BLaER1 treated with 17β-estradiol and CSF1 and Interleukin-3, amounts not matched to agents 10 nM and 100 nM (cell line): ENCODE results near the gene ULK4.

Experiments
- H3K27ac ChIP-seq, 11 experiments: shearing (Covaris generic); formaldehyde crosslinking; 2 replicates each; pipeline ENCODE4 v1.8.1; 2022
- H3K27me3 ChIP-seq, 11 experiments: shearing (Covaris generic); formaldehyde crosslinking; 2 replicates each; pipeline ENCODE4 v1.8.1; 2022
- H3K36me3 ChIP-seq, 11 experiments: shearing (Covaris generic); formaldehyde crosslinking; 2 replicates each; pipeline ENCODE4 v1.8.1; 2022
- H3K4me1 ChIP-seq, 10 experiments: shearing (Covaris generic); formaldehyde crosslinking; 2 replicates each; pipeline ENCODE4 v1.8.1; 2022
- H3K4me2 ChIP-seq, 11 experiments: shearing (Covaris generic); formaldehyde crosslinking; 2 replicates each; pipeline ENCODE4 v1.8.1; 2022
- H3K4me3 ChIP-seq, 10 experiments: shearing (Covaris generic); formaldehyde crosslinking; 2 replicates each; pipeline ENCODE4 v1.8.1; 2022
- H3K9ac ChIP-seq, 11 experiments: shearing (Covaris generic); formaldehyde crosslinking; 2 replicates each; pipeline ENCODE4 v1.8.1; 2022
- H3K9me3 ChIP-seq, 11 experiments: shearing (Covaris generic); formaldehyde crosslinking; replicated peaks in 1 of 11; 2 replicates each; pipeline ENCODE4 v1.8.1; 2022
- H4K20me1 ChIP-seq, 11 experiments: shearing (Covaris generic); formaldehyde crosslinking; 2 replicates each; pipeline ENCODE4 v1.8.1; 2022
- Cebpa-rat ChIP-seq, 11 experiments: shearing (Covaris generic); IDR thresholded peaks; 2 replicates each; pipeline ENCODE4 v1.8.1; 2022

The ULK4 gene

GRCh38 chr3:41485484-41485883 is 476.4 kb downstream of the ULK4 start:
- no peak for TF ChIP-seq Cebpa-rat (IDR thresholded peaks at IDR 0.05)
- Histone ChIP-seq H3K36me3 (no peaks in the 10 kb centered on the region), H3K27me3 (no peaks in the 10 kb centered on the region), H3K4me3 (no peak overlapping the region), H3K4me1 (no peaks in the 10 kb centered on the region), H3K9me3 (peaks cover 0 to 6% (median 0%) of the 10 kb centered on the region in 11 experiments; a peak in 2 of 22 replicates), H3K4me2 (no peak overlapping the region), H3K27ac (no peak overlapping the region), H3K9ac (no peak overlapping the region), H4K20me1 (no peaks in the 10 kb centered on the region)

GRCh38 chr3:41482134-41482533 is 479.8 kb downstream of the ULK4 start:
- no peak overlapping the region for H3K4me3 ChIP-seq
- no peak for TF ChIP-seq Cebpa-rat (IDR thresholded peaks at IDR 0.05)

GRCh38 chr3:41478278-41478677 is 483.6 kb downstream of the ULK4 start:
- Histone ChIP-seq H4K20me1 (no peaks in the 10 kb centered on the region), H3K9me3 (peaks cover 9 to 24% (median 11%) of the 10 kb centered on the region in 11 experiments), H3K4me1 (no peaks in the 10 kb centered on the region), H3K4me3 (no peak overlapping the region), H3K9ac (no peak overlapping the region), H3K36me3 (no peaks in the 10 kb centered on the region; a peak in 1 of 22 replicates), H3K27me3 (no peaks in the 10 kb centered on the region), H3K27ac (no peak overlapping the region), H3K4me2 (no peak overlapping the region)
- no peak for TF ChIP-seq Cebpa-rat (IDR thresholded peaks at IDR 0.05)

More at GRCh38 chr3:41482134-41482533, 479.8 kb downstream of the ULK4 start:
- H3K9ac ChIP-seq, result no peak overlapping the region
- no peaks in the 10 kb centered on the region for H3K27me3 ChIP-seq
- no peak overlapping the region for H3K27ac ChIP-seq
- peaks cover 0 to 13% (median 0%) of the 10 kb centered on the region in 11 experiments; a peak in 2 of 22 replicates for H3K9me3 ChIP-seq
- no peaks in the 10 kb centered on the region for H4K20me1 ChIP-seq
- no peaks in the 10 kb centered on the region for H3K4me1 ChIP-seq
- no peak overlapping the region for H3K4me2 ChIP-seq
- no peaks in the 10 kb centered on the region for H3K36me3 ChIP-seq

- H3K4me3 ChIP-seq, result no peak overlapping the region
- H3K4me2 ChIP-seq, result no peak overlapping the region
- TF ChIP-seq Cebpa-rat (IDR thresholded peaks at IDR 0.05), result no peak
- H3K36me3 ChIP-seq, result peaks cover 0 to 5% (median 0%) of the 10 kb centered on the region in 11 experiments; a peak in 3 of 22 replicates
- peaks cover 17 to 32% (median 19%) of the 10 kb centered on the region in 11 experiments for H3K9me3 ChIP-seq
- no peaks in the 10 kb centered on the region for H4K20me1 ChIP-seq
- no peaks in the 10 kb centered on the region for H3K4me1 ChIP-seq
- no peaks in the 10 kb centered on the region for H3K27me3 ChIP-seq
- H3K27ac ChIP-seq, result no peak overlapping the region
- H3K9ac ChIP-seq, result no peak overlapping the region
Measured at GRCh38 chr3:41477399-41478014, 484.4 kb downstream of the ULK4 start.

- peaks cover 0 to 19% (median 11%) of the 10 kb centered on the region in 10 experiments; a peak in 15 of 20 replicates for H3K4me1 ChIP-seq
- peaks cover 45 to 57% (median 53%) of the 10 kb centered on the region in 11 experiments for H3K9me3 ChIP-seq
- no peak overlapping the region for H3K4me3 ChIP-seq
- no peak for TF ChIP-seq Cebpa-rat (IDR thresholded peaks at IDR 0.05)
- peaks cover 0 to 9% (median 0%) of the 10 kb centered on the region in 11 experiments; a peak in 3 of 22 replicates for H3K36me3 ChIP-seq
- no peaks in the 10 kb centered on the region for H4K20me1 ChIP-seq
- no peaks in the 10 kb centered on the region for H3K27me3 ChIP-seq
- no peak overlapping the region for H3K9ac ChIP-seq
- H3K4me2 ChIP-seq, result no peak overlapping the region
- H3K27ac ChIP-seq, result no peak overlapping the region
Measured at GRCh38 chr3:41469083-41469482, 492.8 kb downstream of the ULK4 start.

GRCh38 chr3:41467481-41467880 is 494.4 kb downstream of the ULK4 start:
- Histone ChIP-seq H3K27ac (no peak overlapping the region), H3K4me1 (peaks cover 0 to 31% (median 17%) of the 10 kb centered on the region in 10 experiments; a peak in 15 of 20 replicates), H3K9ac (no peak overlapping the region), H3K4me2 (no peak overlapping the region), H4K20me1 (no peaks in the 10 kb centered on the region), H3K36me3 (peaks cover 0 to 4% (median 0%) of the 10 kb centered on the region in 11 experiments; a peak in 2 of 22 replicates), H3K4me3 (no peak overlapping the region), H3K27me3 (no peaks in the 10 kb centered on the region), H3K9me3 (peaks cover 29 to 41% (median 37%) of the 10 kb centered on the region in 11 experiments)
- no peak for TF ChIP-seq Cebpa-rat (IDR thresholded peaks at IDR 0.05)

- no peaks in the 10 kb centered on the region for H3K36me3 ChIP-seq
- no peaks in the 10 kb centered on the region for H3K27me3 ChIP-seq
- peak overlapping the region in 1 of 10 experiments; percentile 12; a peak in 1 of 20 replicates for H3K4me3 ChIP-seq
- peak overlapping the region in 8 of 11 experiments; percentile 30 to 80 (median 66); a peak in 17 of 22 replicates for H3K4me2 ChIP-seq
- H3K9ac ChIP-seq, result peak overlapping the region in 1 of 11 experiments; percentile 15; a peak in 1 of 22 replicates
- peaks cover 0 to 31% (median 17%) of the 10 kb centered on the region in 10 experiments; a peak in 15 of 20 replicates for H3K4me1 ChIP-seq
- H4K20me1 ChIP-seq, result no peaks in the 10 kb centered on the region
- H3K27ac ChIP-seq, result no peak overlapping the region
- peaks cover 8 to 17% (median 14%) of the 10 kb centered on the region in 11 experiments for H3K9me3 ChIP-seq
- no peak for TF ChIP-seq Cebpa-rat (IDR thresholded peaks at IDR 0.05)
Measured at GRCh38 chr3:41464858-41465257, 497.0 kb downstream of the ULK4 start.

GRCh38 chr3:41464401-41464800 is 497.5 kb downstream of the ULK4 start:
- H4K20me1 ChIP-seq, result no peaks in the 10 kb centered on the region
- no peaks in the 10 kb centered on the region for H3K36me3 ChIP-seq
- peak overlapping the region in 8 of 11 experiments; percentile 30 to 80 (median 66); a peak in 17 of 22 replicates for H3K4me2 ChIP-seq
- no peak overlapping the region for H3K27ac ChIP-seq
- peak overlapping the region in 1 of 10 experiments; percentile 12; a peak in 1 of 20 replicates for H3K4me3 ChIP-seq
- peaks cover 0 to 31% (median 17%) of the 10 kb centered on the region in 10 experiments; a peak in 15 of 20 replicates for H3K4me1 ChIP-seq
- TF ChIP-seq Cebpa-rat (IDR thresholded peaks at IDR 0.05), result no peak
- peaks cover 4 to 13% (median 10%) of the 10 kb centered on the region in 11 experiments; a peak in 21 of 22 replicates for H3K9me3 ChIP-seq
- H3K9ac ChIP-seq, result peak overlapping the region in 1 of 11 experiments; percentile 15; a peak in 1 of 22 replicates
- H3K27me3 ChIP-seq, result no peaks in the 10 kb centered on the region

GRCh38 chr3:41462103-41462691 is 499.7 kb downstream of the ULK4 start:
- no peak for TF ChIP-seq Cebpa-rat (IDR thresholded peaks at IDR 0.05)
- no peaks in the 10 kb centered on the region for H3K36me3 ChIP-seq
- no peak overlapping the region for H3K4me2 ChIP-seq

More at GRCh38 chr3:41462103-41462691, 499.7 kb downstream of the ULK4 start:
- H3K4me3 ChIP-seq, result no peak overlapping the region
- no peak overlapping the region for H3K27ac ChIP-seq
- no peaks in the 10 kb centered on the region for H3K9me3 ChIP-seq
- H3K9ac ChIP-seq, result no peak overlapping the region
- H3K4me1 ChIP-seq, result peaks cover 0 to 31% (median 17%) of the 10 kb centered on the region in 10 experiments; a peak in 15 of 20 replicates
- no peaks in the 10 kb centered on the region for H3K27me3 ChIP-seq
- H4K20me1 ChIP-seq, result no peaks in the 10 kb centered on the region
